Neural cell (in vitro differentiated cells): ENCODE results near the gene ST14. TPM values are rescaled to one million over a fixed set of nuclear protein-coding genes. Genes with fewer than 3 reads are reported as not detected.

Experiments
- H2AFZ ChIP-seq: fragments of 200-600, 300-800 bp; sonication (generic), shearing (Covaris generic); 2 replicates; pipeline ENCODE4 v1.6.0; 2014; ENCODE audit warnings: low read depth, mild to moderate bottlenecking, antibody characterized with exemption, low read length, moderate library complexity
- H3F3A ChIP-seq: fragments of 200-600 bp; shearing (Covaris generic); 2 replicates; pipeline ENCODE4 v1.6.1; 2016; ENCODE audit warnings: mild to moderate bottlenecking, moderate library complexity, mixed read lengths, antibody characterized with exemption, low read length; ENCODE audit not compliant: insufficient read depth, poor library complexity, severe bottlenecking
- H3K27ac ChIP-seq: fragments of 200-600, 300-800 bp; sonication (generic), shearing (Covaris generic); 2 replicates; pipeline ENCODE4 v1.5.1; 2014; ENCODE audit warnings: mild to moderate bottlenecking, low read length, moderate library complexity
- H3K27me3 ChIP-seq: fragments of 300-800, 200-600 bp; sonication (generic), shearing (Covaris generic); 2 replicates; pipeline ENCODE4 v1.6.0; 2014; ENCODE audit warnings: mild to moderate bottlenecking, low read depth, low read length, moderate library complexity; ENCODE audit not compliant: insufficient read depth
- H3K36me3 ChIP-seq: fragments of 300-800, 200-600 bp; sonication (generic), shearing (Covaris generic); 2 replicates; pipeline ENCODE4 v1.5.1; 2014; ENCODE audit warnings: mild to moderate bottlenecking, antibody characterized with exemption, low read length, moderate library complexity; ENCODE audit not compliant: insufficient read depth
- H3K4me2 ChIP-seq: fragments of 300-800, 200-600 bp; sonication (generic), shearing (Covaris generic); 2 replicates; pipeline ENCODE4 v1.6.0; 2014; ENCODE audit warnings: mild to moderate bottlenecking, low read length
- H3K4me3 ChIP-seq: fragments of 300-800, 200-600 bp; sonication (generic), shearing (Covaris generic); 2 replicates; pipeline ENCODE4 v1.5.1; 2014; ENCODE audit warnings: mild to moderate bottlenecking, low read length, moderate library complexity
- H3K79me2 ChIP-seq: fragments of 200-600 bp; shearing (Covaris generic); replicated peaks from 2 replicates; pipeline ENCODE4 v1.6.0; 2014; ENCODE audit warnings: mild to moderate bottlenecking, low read length, moderate library complexity; ENCODE audit not compliant: insufficient read depth
- H3K9ac ChIP-seq: fragments of 300-800, 200-600 bp; sonication (generic), shearing (Covaris generic); 2 replicates; pipeline ENCODE4 v1.6.1; 2016; ENCODE audit warnings: mild to moderate bottlenecking, low read length, mixed read lengths
- H3K9me2 ChIP-seq: fragments of 200-600 bp; shearing (Covaris generic); 2 replicates; pipeline ENCODE4 v1.6.1; 2016; ENCODE audit warnings: mild to moderate bottlenecking, low read length, mixed read lengths; ENCODE audit not compliant: insufficient read depth
- H3K9me3 ChIP-seq: fragments of 200-600, 300-800 bp; sonication (generic), shearing (Covaris generic); 2 replicates; pipeline ENCODE4 v1.6.1; 2016; ENCODE audit warnings: mild to moderate bottlenecking, mixed run types, low read length, moderate library complexity, mixed read lengths
- H4K20me1 ChIP-seq: fragments of 200-600 bp; shearing (Covaris generic); 2 replicates; pipeline ENCODE4 v1.6.1; 2016; ENCODE audit warnings: mild to moderate bottlenecking, mixed run types; ENCODE audit not compliant: insufficient read depth
- CTCF ChIP-seq: fragments of 450-650 bp; IDR thresholded peaks from 2 replicates; pipeline ENCODE4 v1.5.1; 2014; ENCODE audit warnings: antibody characterized with exemption, mild to moderate bottlenecking, moderate library complexity; ENCODE audit not compliant: poor library complexity, severe bottlenecking
- EP300 ChIP-seq: fragments of 450-650 bp; conservative IDR thresholded peaks from 2 replicates; pipeline ENCODE4 v1.6.1; 2014; ENCODE audit warnings: antibody characterized with exemption, mild to moderate bottlenecking, moderate library complexity; ENCODE audit not compliant: poor library complexity, severe bottlenecking
- EZH2 ChIP-seq: fragments of 200-600, 300-800 bp; shearing (Covaris generic), sonication (generic); IDR thresholded peaks from 2 replicates; pipeline ENCODE4 v1.6.1; 2014; ENCODE audit warnings: antibody characterized with exemption, low read length, borderline replicate concordance, mild to moderate bottlenecking; ENCODE audit not compliant: insufficient read depth, poor library complexity, severe bottlenecking
- MXI1 ChIP-seq: fragments of 450-650 bp; conservative IDR thresholded peaks from 2 replicates; pipeline ENCODE4 v1.6.1; 2014; ENCODE audit warnings: antibody characterized with exemption, mild to moderate bottlenecking; ENCODE audit not compliant: poor library complexity, severe bottlenecking
- POLR2AphosphoS5 ChIP-seq: IDR thresholded peaks from 2 replicates; pipeline ENCODE4 v1.6.1; 2012
- RAD21 ChIP-seq: fragments of 450-650 bp; conservative IDR thresholded peaks from 2 replicates; pipeline ENCODE4 v1.6.1; 2014; ENCODE audit warnings: antibody characterized with exemption, mild to moderate bottlenecking, moderate library complexity
- REST ChIP-seq: IDR thresholded peaks from 2 replicates; pipeline ENCODE4 v1.6.1; 2012; ENCODE audit warnings: borderline replicate concordance
- SMC3 ChIP-seq: fragments of 450-650 bp; conservative IDR thresholded peaks from 2 replicates; pipeline ENCODE4 v1.6.1; 2014; ENCODE audit warnings: antibody characterized with exemption, mild to moderate bottlenecking, moderate library complexity; ENCODE audit not compliant: poor library complexity
- TAF1 ChIP-seq: IDR thresholded peaks from 2 replicates; pipeline ENCODE4 v1.6.1; 2012; ENCODE audit warnings: low read depth
- polyA plus RNA-seq: library from polyadenylated mRNA; depleted of rRNA; stranded (reverse); fragments of >200 nt; gene quantifications from 2 replicates; pipeline ENCODE4 v1.2.3, GENCODE V29; 2014

The ST14 gene
- polyA plus RNA-seq, 1 donor from 2014 or later = not detected

- no peaks in the 10 kb centered on the region for H4K20me1 ChIP-seq
- no peaks in the 10 kb centered on the region for H3F3A ChIP-seq
- no peaks in the 10 kb centered on the region for H3K79me2 ChIP-seq
- H3K4me2 ChIP-seq = no peak overlapping the region
- TF ChIP-seq TAF1 (no peak), POLR2AphosphoS5 (no peak), MXI1 (no peak), EZH2 (no peak), SMC3 (no peak)
- no peaks in the 10 kb centered on the region for H3K9me3 ChIP-seq
- H2AFZ ChIP-seq = no peak overlapping the region
- H3K27me3 ChIP-seq = no peaks in the 10 kb centered on the region
- no peak overlapping the region for H3K27ac ChIP-seq
- no peak overlapping the region for H3K9ac ChIP-seq
- H3K9me2 ChIP-seq = no peaks in the 10 kb centered on the region
- no peak overlapping the region for H3K4me3 ChIP-seq
- no peaks in the 10 kb centered on the region for H3K36me3 ChIP-seq
Measured at GRCh38 chr11:130201026-130201425, 41.4 kb downstream of the ST14 start.

GRCh38 chr11:130202009-130202817, 42.6 kb downstream of the ST14 start:
- no peak overlapping the region for H3K4me3 ChIP-seq
- no peak overlapping the region for H3K27ac ChIP-seq
- H4K20me1 ChIP-seq = no peaks in the 10 kb centered on the region
- TF ChIP-seq SMC3 (no peak), RAD21 (no peak), EP300 (no peak)
- H3K9me3 ChIP-seq = no peaks in the 10 kb centered on the region
- no peak overlapping the region for H3K4me2 ChIP-seq
- H3K9ac ChIP-seq = no peak overlapping the region
- H3K36me3 ChIP-seq = no peaks in the 10 kb centered on the region
- H2AFZ ChIP-seq = no peak overlapping the region
- H3K79me2 ChIP-seq = no peaks in the 10 kb centered on the region
- H3F3A ChIP-seq = no peaks in the 10 kb centered on the region
- no peaks in the 10 kb centered on the region for H3K27me3 ChIP-seq
- no peaks in the 10 kb centered on the region for H3K9me2 ChIP-seq

- no peak overlapping the region for H3K9ac ChIP-seq
- H3K27me3 ChIP-seq = no peaks in the 10 kb centered on the region
- H3K79me2 ChIP-seq = no peaks in the 10 kb centered on the region
- no peaks in the 10 kb centered on the region for H4K20me1 ChIP-seq
- no peak overlapping the region for H3K27ac ChIP-seq
- no peak overlapping the region for H2AFZ ChIP-seq
- no peak for TF ChIP-seq RAD21
- TF ChIP-seq MXI1 = no peak
- TF ChIP-seq CTCF = no peak
- TF ChIP-seq SMC3 = no peak
- no peak for TF ChIP-seq EP300
- no peak for TF ChIP-seq POLR2AphosphoS5
- no peak for TF ChIP-seq EZH2
- TF ChIP-seq TAF1 = no peak
- no peak for TF ChIP-seq REST
- no peaks in the 10 kb centered on the region for H3K36me3 ChIP-seq
- H3K9me3 ChIP-seq = no peaks in the 10 kb centered on the region
- no peaks in the 10 kb centered on the region for H3K9me2 ChIP-seq
- no peak overlapping the region for H3K4me3 ChIP-seq
- H3K4me2 ChIP-seq = no peak overlapping the region
- H3F3A ChIP-seq = no peaks in the 10 kb centered on the region
Measured at GRCh38 chr11:130202818-130203689, 43.5 kb downstream of the ST14 start.
